T-helper 2 cell treated with Interferon-gamma antibody and Interleukin-4, amounts not matched to agents 100 ng/mL and 5 ng/mL, for 36 hours (primary cell): ENCODE data around the gene GRIP2. TPM values are rescaled to one million over a fixed set of nuclear protein-coding genes. Genes with fewer than 3 reads are reported as not detected.

ENCODE experiments used
- intact Hi-C: fragments of 100-400 bp; cut with micrococcal nuclease; formaldehyde crosslinking; loops from one replicate; pipeline ENCODE4 v1.15.1; 2023
- total RNA-seq: library from RNA; stranded (reverse); gene quantifications from 2 replicates; pipeline ENCODE4 v1.2.3, GENCODE V29; 2022

The GRIP2 gene
- total RNA-seq, 1 donor from 2014 or later = not detected

GRCh38 chr3:14507757-14508504 is 32.2 kb downstream of the GRIP2 start:
- intact Hi-C loops = loop anchor here (2.0 kb wide), 1 partner anchor 413 kb away; no protein-coding TSS in a partner anchor

- intact Hi-C loops = no loop called here
Measured at GRCh38 chr3:14507305-14507741, 32.8 kb downstream of the GRIP2 start.

- intact Hi-C loops = no loop called here
Measured at GRCh38 chr3:14506626-14507304, 33.4 kb downstream of the GRIP2 start.

DNA sequence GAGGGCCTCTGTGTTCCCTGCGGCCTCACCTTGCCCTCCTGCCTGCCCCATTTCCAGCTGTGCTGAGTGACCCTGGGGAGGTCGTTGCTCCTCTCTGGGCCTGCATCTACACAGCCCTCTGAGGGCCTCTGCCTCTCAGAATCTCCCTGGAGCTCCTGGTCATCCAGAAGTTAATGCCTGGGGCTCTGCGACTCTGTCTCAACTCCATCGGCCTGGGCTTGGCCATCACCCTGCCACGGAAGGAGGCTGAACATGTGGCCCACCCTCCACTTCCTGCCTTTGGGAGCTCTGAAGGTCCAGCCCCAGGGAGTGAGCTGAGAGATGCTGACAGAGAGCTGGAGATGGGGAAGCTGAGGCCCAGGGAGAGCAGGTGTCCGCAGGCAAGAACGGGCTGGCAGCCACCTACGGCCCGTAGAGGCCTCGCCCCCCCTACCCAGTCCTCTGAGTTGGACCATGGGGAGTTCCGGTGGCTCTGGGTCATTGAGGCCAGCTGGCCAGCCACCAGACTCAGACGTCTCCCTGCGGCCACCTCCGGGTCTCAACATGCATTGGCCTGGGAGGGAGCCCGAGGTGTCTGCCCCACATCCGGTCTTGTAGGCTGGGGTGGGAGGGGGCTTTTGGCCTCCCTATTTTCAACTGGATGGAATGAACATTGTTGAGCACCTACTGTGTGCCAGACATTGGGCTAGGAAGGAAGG is 34.2 kb downstream of the GRIP2 start:
- intact Hi-C loops = no loop called here

- intact Hi-C loops = no loop called here
Measured at GRCh38 chr3:14505001-14505802, 34.9 kb downstream of the GRIP2 start.

DNA sequence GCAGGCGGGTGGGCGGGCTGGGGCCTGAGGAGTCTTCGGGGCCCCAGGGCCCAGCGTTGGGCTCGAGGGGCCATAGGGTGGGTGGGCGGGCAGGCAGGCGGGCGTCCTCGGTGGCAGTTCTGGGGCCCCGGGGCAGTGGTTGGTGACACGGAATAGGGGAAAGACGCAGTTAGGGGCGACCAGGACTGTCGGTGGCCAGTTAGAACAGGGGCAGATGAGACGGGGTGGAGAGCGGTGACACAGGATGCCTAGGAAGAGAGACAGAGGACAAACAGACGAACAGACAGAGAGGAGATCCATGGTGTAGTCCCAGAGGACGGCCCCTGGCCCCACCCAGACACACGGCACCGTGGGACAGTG is 36.5 kb downstream of the GRIP2 start:
- intact Hi-C loops = no loop called here

DNA sequence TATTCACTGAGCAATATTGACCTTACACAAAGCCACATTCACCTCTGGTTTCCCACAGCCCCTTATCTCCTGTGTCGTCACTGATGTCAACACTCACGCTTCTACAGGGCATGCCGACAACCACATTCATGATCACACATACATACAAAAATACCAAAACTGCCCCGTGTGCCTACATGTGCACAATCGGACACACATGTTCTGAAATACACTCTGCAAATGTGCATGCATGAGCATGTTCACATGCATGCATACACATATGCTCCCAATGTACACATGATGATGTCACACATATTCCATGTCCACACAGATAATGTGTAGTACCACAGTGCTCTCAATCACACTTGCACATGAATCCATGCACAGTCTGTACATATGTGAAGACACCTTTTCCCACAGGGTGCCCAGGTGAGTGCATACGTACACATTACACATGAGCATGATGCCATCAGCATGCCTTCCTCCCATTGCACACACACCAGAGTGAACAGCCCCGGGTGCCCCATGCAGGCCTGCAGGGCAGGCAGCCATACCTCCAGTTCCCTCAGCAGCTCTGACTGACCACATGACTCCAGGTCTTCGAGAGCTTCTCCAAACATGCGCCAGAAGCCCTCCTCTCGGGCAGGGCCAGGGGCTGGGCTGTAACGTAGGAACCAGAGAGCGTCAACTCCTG is 37.0 kb downstream of the GRIP2 start:
- intact Hi-C loops = no loop called here

DNA sequence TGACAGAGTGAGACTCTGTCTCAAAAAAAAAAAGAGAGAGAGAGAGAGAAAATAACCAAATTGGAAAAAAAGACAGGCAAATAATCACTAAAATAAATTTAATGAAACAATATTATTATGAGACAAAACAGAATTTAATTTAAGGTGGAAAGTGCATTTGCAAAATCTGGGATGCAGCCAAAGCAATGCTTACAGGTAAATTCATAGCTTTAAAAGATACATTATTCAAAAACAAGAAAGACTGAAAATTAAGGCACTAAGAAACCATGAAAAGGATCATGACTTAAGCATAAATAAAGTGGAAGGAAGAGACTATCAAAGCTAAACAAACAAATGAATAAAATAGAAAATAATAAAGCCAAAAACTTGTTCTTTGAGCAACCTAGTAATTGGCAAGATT is 37.7 kb downstream of the GRIP2 start:
- intact Hi-C loops = no loop called here

- intact Hi-C loops = no loop called here
Measured at GRCh38 chr3:14497321-14497720, 42.8 kb downstream of the GRIP2 start.

- intact Hi-C loops = no loop called here
Measured at GRCh38 chr3:14496351-14496750, 43.8 kb downstream of the GRIP2 start.

- intact Hi-C loops = no loop called here
Measured at GRCh38 chr3:14494973-14495300, 45.2 kb downstream of the GRIP2 start.

DNA sequence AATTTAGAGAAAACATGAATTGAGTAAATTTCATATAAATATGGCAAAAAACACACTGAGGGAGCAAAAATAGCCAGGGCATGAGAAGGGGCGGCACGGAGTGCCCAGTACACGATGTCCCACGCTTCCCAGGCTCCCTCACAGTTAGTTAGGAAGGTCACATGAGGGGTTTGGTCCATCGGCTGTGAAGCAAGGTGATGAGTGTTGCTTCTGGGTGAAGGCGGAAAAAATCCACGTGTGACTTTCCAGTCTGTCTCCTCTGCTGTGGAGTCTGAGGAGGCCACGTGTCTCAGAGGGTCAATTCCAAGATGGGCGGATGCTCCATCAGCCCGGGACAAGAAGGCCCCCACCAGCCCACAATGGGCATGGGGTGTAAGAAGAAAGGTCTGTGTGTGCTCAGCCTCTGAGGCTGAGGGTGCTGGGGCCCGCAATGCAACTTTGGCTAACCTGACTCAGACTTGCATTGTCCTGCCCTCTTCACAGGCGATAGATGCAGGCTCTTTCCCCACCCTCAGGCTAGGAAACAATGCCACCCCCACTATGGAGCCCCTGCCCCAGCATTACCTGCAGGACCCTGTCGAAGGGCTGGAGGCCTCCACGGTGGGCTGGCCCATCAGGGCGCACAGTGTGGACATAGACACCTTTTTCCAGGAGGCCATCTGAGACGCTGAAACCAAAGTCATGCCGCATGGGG is 45.7 kb downstream of the GRIP2 start:
- intact Hi-C loops = no loop called here

GRCh38 chr3:14492948-14493881 is 46.9 kb downstream of the GRIP2 start:
- intact Hi-C loops = no loop called here

GRCh38 chr3:14491396-14492190 is 48.5 kb downstream of the GRIP2 start:
- intact Hi-C loops = no loop called here

DNA sequence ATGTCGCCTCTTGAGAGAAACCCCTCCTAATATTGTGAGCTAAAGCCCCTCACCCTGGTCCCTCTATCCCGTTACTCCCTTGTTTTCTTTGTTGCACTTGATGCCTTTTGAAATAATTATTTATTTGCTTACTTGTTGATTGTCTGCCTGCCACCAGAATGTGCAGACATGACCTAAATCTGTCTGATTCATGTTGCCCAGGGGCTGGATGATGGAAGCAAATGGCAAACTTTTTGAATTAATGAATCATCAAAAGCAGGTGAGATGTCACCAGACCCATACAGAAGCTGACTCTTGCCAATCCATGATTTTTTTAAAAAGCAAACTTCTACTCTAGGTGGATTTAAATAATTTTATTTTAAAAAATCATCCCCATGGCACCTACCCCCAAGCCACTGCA is 49.3 kb downstream of the GRIP2 start:
- intact Hi-C loops = no loop called here

DNA sequence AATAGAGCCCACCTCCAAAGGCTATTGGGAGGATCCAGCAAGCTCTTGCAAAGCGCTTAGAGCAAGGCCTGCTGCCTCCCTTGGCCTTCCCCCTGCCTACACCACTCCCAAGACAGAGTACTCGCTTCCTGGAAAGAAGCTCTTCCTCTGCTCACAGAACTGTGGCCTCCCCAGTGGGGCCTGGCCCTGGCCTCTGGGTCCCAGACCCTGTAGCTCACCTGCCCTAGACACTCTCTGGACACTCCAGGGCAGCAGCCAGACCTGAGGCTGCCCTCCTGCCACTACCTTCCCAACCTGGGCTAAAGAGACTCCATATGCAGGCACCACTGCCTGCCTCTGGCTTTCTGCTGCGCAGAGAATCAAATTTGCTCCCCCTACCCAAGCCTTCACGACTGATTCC is 49.9 kb downstream of the GRIP2 start:
- intact Hi-C loops = no loop called here

DNA sequence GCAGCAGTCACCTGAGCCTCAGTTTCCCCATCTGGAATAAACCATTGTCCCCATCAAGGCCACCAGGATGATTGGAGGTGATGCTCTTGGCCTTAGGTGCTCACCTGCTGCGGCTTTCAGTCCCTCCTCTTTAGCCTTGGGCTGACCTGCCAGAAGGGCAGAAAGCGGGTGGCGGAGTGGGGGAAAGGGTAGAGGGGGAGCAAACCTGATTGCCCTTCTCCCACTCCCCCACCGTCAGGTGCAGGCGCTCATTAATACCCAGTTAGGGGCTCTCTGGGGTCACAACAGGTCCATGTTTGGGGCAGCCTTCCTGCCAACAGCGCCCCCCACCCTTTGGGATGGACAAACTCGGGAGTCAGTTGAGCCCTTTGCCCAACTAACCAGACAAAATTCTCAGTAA is 50.5 kb downstream of the GRIP2 start:
- intact Hi-C loops = no loop called here

DNA sequence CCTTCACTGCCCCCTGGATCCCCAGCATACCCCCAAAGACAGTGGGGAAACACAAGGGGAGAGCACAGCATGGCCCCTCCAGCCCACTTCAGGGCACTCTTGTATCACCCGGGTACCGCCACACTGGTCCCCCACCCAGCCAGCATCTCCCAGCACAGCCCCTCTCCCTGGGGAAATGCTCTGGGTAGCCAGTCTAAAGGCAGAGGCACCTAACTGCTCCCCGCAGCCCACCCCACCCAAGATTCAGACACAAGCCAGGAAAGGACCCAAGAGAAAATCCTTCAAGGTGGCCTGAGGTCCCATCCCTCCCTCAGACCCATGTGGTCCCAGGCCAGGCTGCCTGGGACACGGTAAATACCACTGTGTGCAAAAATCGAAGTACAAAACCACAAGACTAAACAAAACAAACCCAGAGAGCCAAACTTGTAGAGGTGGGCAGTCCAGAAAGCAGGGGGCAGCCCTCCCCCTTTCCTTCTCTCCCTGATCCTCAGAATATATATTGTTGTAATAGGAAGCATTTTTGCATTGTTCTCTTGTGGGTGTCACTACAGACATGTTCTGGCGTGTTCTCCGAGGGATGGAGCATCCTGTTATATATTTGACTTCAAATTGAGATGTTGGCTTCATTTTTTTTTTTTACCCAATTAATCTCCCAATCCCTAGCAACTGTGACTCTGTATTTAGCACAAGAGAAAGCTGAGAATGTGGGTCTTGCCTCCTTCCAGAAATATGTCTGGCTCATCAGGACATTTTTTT is 51.7 kb downstream of the GRIP2 start:
- intact Hi-C loops = no loop called here
